ENCODE data around the gene FADS2.

The FADS2 gene

DNA sequence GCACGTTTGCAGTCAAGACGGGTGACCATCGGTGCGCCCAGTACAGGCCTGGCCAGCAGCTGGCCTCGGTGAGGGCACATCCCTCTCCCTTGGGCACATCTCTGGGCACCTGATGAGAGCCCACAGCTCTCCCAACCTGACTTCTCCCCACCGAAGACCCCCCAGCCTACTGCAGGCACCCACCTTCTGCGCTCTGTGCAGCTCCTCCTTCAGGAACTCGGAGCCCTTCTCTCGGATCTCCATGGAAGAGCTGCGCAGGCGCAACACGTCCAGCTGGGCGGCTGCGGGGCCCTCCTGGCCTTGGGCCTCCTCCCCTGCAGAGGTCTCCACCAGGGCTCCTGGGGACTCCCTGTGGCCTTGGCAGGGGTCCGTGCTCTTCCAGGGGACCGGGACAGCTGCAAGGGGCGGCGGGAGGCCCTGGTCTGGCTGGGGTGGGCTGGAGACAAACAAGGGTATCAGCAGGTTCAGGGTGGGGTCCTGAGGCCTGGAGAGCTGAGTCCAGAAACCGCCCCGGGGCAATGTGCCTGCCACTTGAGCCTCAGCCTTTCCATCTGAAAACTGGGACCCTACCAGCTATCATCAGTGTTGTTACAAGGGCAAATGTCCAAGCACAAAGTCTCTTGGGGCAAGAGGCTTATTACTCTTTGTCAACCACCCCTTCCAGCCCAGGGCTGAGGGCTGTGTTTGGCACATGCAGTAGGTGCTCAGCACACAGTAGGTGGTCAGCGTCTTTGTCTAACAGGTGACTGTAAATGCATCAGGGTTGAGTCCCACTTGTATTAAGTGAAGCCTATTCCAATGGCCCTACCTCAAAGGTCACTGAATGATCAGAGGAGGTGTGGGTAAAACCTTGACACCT is 80.0 kb downstream of the FADS2 start:
- DNase-seq = no peak

GRCh38 chr11:61908730-61909316 is 80.7 kb downstream of the FADS2 start:
- DNase-seq = no peak

- no peak for DNase-seq
These were observed 82.4 kb downstream of the FADS2 start for GRCh38 chr11:61910187-61911127.

DNA sequence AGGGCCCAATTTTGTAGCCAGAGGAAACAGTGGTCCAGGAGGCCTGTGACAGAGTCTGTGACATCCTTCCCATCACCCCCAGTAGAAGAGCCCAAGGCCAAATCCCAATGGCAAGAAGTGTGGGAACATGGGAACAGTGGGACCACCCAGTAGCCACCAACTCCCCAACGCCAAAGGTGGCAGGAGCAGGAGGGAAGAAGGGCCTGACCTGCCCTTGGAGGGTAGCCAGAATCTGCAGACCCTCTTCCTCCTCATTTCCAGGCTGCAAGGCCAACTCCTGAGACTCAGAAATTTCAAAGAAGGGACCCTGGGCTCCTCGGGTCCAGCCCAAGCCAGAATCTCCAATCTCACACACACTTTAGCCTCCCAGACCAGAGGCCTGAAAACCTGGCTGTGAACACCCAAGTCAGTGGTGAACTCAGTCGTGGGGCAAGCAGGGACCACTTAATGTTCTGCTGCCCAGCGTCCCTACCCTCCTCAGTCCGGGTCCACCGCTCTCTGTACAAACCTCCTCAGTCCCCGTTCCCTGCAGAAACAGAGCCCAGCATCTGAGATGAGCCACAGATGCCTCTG is 83.1 kb downstream of the FADS2 start:
- DNase-seq = no peak

GRCh38 chr11:61911701-61912529 is 83.8 kb downstream of the FADS2 start:
- DNase-seq = no peak

- no peak for DNase-seq
These were observed 84.4 kb downstream of the FADS2 start for GRCh38 chr11:61912530-61912898.

DNA sequence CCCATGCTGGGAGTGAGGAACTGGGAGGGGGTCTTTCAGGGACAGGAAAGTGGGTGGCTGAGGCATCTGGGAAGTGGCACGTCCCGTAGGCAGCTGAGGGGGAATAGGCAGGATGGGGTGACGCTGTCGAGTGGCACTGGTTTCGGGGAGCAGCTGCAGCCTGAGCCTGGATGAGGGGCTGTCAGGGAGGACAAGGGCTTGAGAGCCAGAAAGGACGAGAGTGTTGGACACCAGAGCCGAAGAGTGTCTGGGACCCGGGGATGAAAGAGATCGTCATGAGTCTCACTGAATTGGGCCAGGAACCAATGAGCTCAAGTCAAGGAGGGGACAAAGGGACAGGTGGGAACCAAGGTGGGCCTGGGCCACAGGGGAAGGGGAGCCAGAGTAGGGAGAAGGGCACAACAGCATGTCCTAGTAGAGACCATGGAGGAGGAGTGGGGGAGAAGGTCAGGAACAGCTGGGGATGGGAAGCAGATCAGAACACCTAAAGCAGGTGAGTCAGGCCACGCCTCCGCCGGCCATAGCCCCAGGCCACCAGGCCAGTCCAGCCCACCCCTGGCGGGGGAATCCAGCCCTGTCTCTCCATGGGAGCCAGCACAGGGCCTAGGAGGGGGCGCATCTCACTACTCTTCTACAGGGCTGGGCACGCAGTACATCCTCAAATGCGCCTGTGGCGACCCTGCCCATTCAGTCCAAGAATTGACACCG is 85.0 kb downstream of the FADS2 start:
- DNase-seq = no peak

- DNase-seq = no peak
These were observed 85.7 kb downstream of the FADS2 start for GRCh38 chr11:61913699-61914395.

DNA sequence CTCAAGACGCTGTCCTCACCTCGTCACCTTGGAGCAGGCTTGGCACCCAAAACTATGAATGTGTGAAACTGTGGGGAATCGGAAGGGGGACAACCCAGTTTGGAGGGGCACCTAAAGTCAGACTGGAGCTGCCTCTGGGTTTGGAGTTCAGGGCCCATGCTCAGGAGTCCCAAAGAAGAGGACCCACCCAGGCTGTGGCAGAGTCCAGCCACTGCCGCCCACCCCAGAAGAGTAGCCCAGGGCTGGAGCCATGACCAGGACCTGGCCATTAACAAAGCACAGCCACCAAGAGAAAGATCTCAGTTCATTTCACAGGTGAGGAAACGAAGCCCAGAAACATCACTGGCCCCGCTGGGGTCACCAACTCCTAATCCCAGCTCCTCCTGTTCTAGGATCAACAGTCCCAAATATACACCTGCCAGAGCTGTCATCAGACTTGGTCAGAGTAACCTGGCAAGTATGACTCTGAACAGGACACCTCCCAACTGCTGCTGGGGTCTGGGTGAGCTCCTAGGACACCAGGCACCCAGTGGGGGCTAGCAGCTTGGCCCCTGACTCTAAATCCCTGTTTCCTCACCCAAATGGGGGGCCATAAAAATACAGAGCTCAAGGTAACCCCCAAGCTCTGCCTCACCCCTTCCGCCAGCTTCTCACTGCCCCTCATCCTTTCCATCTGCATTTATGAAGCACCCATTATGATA is 86.5 kb downstream of the FADS2 start:
- no peak for DNase-seq

- DNase-seq = no peak
These were observed 88.7 kb downstream of the FADS2 start for GRCh38 chr11:61916737-61917333.

All from DMS79 treated with DMSO at 0.1 percent for 48 hours (cell line).